GM19099 (cell line): ENCODE results near the gene SBF2.

Experiments used
- POLR2A ChIP-seq: IDR thresholded peaks from 3 replicates; pipeline ENCODE4 v1.6.1; 2011; ENCODE audit warnings: low read depth; ENCODE audit not compliant: insufficient read length; ENCODE audit errors: extremely low read depth

Gene SBF2

DNA sequence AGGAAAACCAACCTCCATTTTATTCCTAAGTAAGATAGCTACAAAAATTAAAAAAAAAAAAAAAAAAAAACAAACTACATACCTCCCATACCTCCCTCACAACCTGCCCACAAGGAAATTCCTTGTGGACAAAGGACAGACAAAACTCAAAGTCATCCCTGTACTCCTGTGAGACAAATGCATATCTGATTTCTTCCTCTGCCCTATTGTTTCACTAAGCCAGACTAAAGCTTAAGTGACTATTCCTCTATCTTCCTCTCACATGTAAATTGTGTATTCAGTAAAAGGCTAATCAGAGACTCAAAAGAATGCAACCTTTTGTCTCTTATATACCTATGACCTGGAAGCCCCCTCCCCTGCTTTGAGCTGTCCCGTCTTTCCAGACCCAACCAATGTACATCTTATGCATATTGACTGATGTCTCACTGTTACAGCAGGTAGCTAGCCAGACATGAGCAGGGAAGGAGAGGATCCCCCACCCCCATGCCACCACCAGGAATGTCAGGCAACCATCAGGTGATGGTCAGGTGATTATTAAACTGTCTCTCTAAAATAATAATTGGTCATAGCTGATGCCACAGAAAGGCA, 289.4 kb downstream of the SBF2 start:
- TF ChIP-seq POLR2A: no peak

DNA sequence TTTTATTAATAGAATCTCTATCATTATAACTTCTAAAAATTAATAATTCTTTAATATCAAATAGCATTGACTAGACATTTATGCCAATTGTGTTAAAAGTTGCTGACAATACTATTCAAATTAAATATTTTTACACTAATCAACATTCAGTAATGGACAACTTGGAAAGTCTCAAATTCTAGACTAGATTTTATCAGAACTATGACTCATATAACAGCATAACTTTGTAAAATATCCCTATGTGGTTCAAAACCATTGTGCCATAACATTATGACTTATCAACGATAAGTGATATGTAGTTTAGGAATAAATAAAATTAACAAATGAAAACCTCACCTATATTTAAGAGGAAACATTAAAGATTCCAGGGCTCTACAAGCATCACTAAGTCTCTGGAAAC, 291.8 kb downstream of the SBF2 start:
- no peak for TF ChIP-seq POLR2A

DNA sequence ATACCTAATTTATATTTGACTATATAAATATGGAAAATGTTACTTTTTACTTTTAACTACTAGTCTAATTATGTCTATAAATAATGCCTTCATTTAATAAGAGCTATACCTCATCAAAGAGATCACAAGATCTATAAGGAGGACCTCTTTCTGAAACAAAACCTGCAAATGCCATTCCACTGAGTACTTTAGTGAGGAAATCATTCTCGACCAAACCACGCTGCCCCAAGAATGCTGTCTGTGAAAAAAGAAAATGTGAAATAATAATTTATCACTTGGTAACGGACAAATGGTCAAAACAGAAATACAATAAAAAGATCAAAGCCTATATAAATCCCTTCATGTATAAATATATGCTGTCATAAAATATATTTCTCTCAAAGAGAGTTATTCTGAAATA, 301.7 kb downstream of the SBF2 start:
- TF ChIP-seq POLR2A: no peak

DNA sequence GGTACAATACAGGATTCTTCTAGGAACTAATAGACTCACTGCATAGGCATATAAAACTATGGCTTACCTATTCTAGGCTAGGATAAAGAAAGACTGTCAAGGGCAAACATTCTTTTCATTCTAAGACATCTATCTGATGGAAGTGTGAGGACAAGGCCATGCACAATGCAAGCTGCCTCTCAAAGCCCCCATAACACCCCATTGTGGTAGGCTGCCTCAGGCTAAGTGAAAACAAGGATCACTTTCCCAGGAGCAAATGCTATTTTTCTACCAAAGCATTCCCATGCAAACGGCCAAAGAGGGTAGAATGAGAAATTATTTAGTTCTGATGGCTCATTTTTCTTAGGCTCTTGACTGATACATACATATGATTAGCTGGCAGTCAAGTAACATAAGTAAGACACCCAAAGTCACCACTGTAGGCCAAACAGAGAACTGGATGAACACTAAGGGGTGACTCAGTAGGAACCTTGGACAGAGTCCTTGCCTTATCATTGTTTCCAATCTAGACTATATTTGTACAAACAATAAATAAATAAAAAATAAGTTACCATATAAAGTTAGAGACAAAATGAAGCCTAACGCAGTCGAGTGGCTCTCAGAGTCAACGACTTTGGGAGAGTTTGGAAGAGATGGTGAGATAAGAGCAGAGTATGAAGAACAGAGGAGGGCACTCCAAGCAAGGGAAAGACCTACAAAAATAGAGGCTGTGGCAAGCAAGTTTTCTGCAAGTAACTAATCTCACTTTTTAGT, 303.6 kb downstream of the SBF2 start:
- no peak for TF ChIP-seq POLR2A

GRCh38 chr11:9982796-9983579, 311.0 kb downstream of the SBF2 start:
- no peak for TF ChIP-seq POLR2A

- no peak for TF ChIP-seq POLR2A
These were observed 311.8 kb downstream of the SBF2 start for GRCh38 chr11:9982127-9982795.

DNA sequence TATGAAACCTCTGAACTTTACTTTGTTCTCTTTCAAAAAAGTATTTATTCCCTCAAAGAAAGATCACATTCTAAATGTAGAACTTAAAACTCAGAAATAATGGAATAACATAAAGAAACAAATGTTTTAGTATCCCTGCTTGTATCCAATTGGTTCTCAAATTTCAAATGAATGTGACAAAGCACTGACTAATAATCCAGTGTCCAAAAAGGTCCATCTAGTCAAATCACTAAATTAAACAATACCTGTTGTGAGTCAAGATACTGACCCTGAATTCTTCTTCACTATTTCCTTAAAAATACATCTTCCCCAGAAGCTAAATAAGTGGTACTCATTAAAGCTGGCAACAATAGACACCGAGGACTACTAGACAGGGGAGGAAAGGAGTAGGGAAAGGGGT, 313.1 kb downstream of the SBF2 start:
- TF ChIP-seq POLR2A: no peak

DNA sequence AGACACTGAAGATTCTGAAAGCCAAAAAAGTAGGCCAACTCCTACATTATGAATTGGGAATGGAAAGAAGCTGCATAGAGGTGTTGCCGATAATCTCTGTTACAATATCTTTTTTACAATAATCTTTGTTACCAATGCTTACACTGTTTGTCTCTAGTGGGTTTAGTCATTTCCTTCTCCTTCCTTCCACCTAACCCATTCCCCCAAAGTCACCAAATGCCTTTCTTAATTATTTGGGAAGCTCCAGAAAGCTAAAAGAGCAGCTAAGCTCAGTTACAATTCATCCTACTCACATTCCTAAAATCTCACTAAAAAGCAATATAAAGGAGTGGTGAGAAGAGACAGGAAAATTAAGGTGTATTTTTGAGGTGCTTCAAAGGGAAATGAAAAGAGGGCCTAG, 316.5 kb downstream of the SBF2 start:
- TF ChIP-seq POLR2A: no peak

DNA sequence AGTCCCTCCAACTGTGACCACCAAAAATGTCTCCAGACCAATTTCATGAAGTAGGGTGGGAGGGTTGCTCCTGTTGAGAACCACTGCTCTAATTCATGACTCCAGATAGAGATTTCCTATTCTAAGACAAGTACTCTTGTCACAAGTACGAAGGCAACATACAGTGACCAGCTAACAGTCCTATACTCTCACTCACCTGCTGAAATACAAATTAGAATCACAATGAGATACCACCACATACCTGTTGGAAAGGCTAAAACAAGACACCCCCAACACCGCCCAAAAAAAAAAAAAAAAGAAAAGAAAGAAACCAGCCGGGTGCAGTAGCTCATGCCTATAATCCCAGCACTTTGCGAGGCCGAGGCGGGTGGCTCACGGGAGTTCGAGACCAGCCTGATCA, 319.6 kb downstream of the SBF2 start:
- no peak for TF ChIP-seq POLR2A

- TF ChIP-seq POLR2A: no peak
These were observed 320.1 kb downstream of the SBF2 start for GRCh38 chr11:9973921-9974320.

DNA sequence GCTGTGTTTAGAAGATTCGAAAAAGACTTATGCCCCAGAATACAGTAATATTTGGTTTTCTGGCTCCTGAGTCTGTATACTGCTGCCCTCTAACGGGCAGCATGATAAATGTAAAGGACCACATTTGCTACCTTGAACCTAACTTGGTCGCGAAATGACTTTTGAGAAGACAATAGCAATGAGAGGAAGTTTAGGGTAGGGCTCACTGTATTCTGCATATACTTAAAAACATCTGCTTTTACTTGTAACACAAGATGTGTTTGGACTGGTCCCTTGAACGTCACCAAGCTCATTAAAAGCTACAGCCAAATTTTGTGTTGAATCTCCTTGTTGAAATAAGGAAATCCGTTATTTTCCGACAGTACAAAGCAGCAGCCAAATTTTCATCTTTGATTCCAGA, 321.0 kb downstream of the SBF2 start:
- TF ChIP-seq POLR2A: no peak

- TF ChIP-seq POLR2A: no peak
These were observed 322.1 kb downstream of the SBF2 start for GRCh38 chr11:9971894-9972293.

GRCh38 chr11:9969068-9969467, 325.0 kb downstream of the SBF2 start:
- TF ChIP-seq POLR2A: no peak

- TF ChIP-seq POLR2A: no peak
These were observed 331.3 kb downstream of the SBF2 start for GRCh38 chr11:9962722-9963121.

- no peak for TF ChIP-seq POLR2A
These were observed 336.9 kb downstream of the SBF2 start for GRCh38 chr11:9957072-9957471.
